IgD-negative memory B cell (primary cell): ENCODE measurements around the gene RDH11. TPM values are rescaled to one million over a fixed set of nuclear protein-coding genes. Genes with fewer than 3 reads are reported as not detected.

Source experiments
- H3K27ac Mint-ChIP-seq, 3 donors: one replicate each; pipeline ENCODE4 v1.8.0; 2020 to 2022; ENCODE audit warnings: mild to moderate bottlenecking in 3 of 3, mixed read lengths in 3 of 3, moderate library complexity in 1 of 3
- H3K27me3 Mint-ChIP-seq: one replicate; pipeline ENCODE4 v1.8.0; 2021; ENCODE audit warnings: mixed read lengths
- H3K36me3 Mint-ChIP-seq: one replicate; pipeline ENCODE4 v1.8.0; 2020; ENCODE audit warnings: mild to moderate bottlenecking, mixed read lengths
- H3K4me1 Mint-ChIP-seq, 3 donors: one replicate each; pipeline ENCODE4 v1.8.0; 2020 to 2022; ENCODE audit warnings: mixed read lengths in 3 of 3, mild to moderate bottlenecking in 1 of 3
- H3K4me3 Mint-ChIP-seq, 4 donors: one replicate each; pipeline ENCODE4 v1.8.0; 2020 to 2022; ENCODE audit warnings: mild to moderate bottlenecking in 4 of 4, mixed read lengths in 4 of 4, moderate library complexity in 3 of 4
- H3K9me3 Mint-ChIP-seq, 3 donors: one replicate each; pipeline ENCODE4 v1.8.0; 2020 to 2021; ENCODE audit warnings: mixed read lengths in 3 of 3, mild to moderate bottlenecking in 1 of 3
- polyA plus RNA-seq: library from polyadenylated mRNA; unstranded; fragments of 300-500 nt; fragmentation: Illumina TruSeq; gene quantifications from one replicate; pipeline ENCODE4 v1.2.3, GENCODE V29; 2021

Gene RDH11
- polyA plus RNA-seq, 1 donor from 2014 or later, result 58.5 TPM

- peaks cover 5 to 22% (median 18%) of the 10 kb centered on the region in 3 donors for H3K4me1 Mint-ChIP-seq
- H3K4me3 Mint-ChIP-seq, result no peak overlapping the region
- no peaks in the 10 kb centered on the region for H3K9me3 Mint-ChIP-seq
- H3K27me3 Mint-ChIP-seq, result no peaks in the 10 kb centered on the region
- no peak overlapping the region for H3K27ac Mint-ChIP-seq
- H3K36me3 Mint-ChIP-seq, result peaks cover 1% of the 10 kb centered on the region
These were observed 15.4 kb downstream of the RDH11 start for GRCh38 chr14:67680121-67680602.

DNA sequence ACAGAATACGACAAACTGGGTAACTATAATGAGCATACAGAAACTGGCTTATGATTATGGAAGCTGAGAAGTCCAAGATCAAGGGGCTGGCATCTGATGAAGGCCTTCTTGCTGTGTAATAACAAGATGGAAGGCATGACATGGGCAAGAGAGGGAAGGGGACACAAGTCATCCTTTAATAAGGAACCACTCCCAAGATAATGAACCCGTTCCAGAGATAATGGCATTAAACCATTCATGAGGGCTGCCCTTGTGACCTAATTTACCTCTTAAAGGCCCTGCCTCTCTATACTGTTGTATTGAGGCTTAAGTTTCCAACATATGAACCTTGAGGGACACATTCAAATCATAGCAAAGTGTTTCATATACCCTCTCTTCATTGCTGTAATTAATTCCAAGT is 16.6 kb downstream of the RDH11 start:
- H3K27ac Mint-ChIP-seq, result no peak overlapping the region
- no peak overlapping the region for H3K4me3 Mint-ChIP-seq
- peaks cover 1% of the 10 kb centered on the region for H3K36me3 Mint-ChIP-seq
- no peaks in the 10 kb centered on the region for H3K9me3 Mint-ChIP-seq
- H3K27me3 Mint-ChIP-seq, result no peaks in the 10 kb centered on the region
- H3K4me1 Mint-ChIP-seq, result peaks cover 5 to 21% (median 17%) of the 10 kb centered on the region in 3 donors

GRCh38 chr14:67675219-67675582 is 20.4 kb downstream of the RDH11 start:
- no peaks in the 10 kb centered on the region for H3K36me3 Mint-ChIP-seq
- no peaks in the 10 kb centered on the region for H3K27me3 Mint-ChIP-seq
- peak overlapping the region; percentile 66 to 94 (median 92) for H3K27ac Mint-ChIP-seq
- peaks cover 21 to 28% (median 26%) of the 10 kb centered on the region in 3 donors for H3K4me1 Mint-ChIP-seq
- peak overlapping the region; percentile 85 to 96 (median 90) for H3K4me3 Mint-ChIP-seq
- no peaks in the 10 kb centered on the region for H3K9me3 Mint-ChIP-seq

GRCh38 chr14:67674480-67675218 is 20.9 kb downstream of the RDH11 start, which contains the start of gene VTI1B:
Gene VTI1B (minus strand): TSS chr14:67674632. CDS start chr14:67674489, 143 bp downstream.
- H3K27me3 Mint-ChIP-seq, result no peaks in the 10 kb centered on the region
- peak within 1 kb of the TSS; percentile 66 to 94 (median 92) for H3K27ac Mint-ChIP-seq
- H3K36me3 Mint-ChIP-seq, result no peaks in the 10 kb centered on the region
- peak within 1 kb of the TSS; percentile 85 to 97 (median 92) for H3K4me3 Mint-ChIP-seq
- H3K4me1 Mint-ChIP-seq, result peaks cover 21 to 31% (median 29%) of the 10 kb centered on the region in 3 donors
- no peaks in the 10 kb centered on the region for H3K9me3 Mint-ChIP-seq

- Mint-ChIP-seq H3K9me3 (no peaks in the 10 kb centered on the region), H3K36me3 (no peaks in the 10 kb centered on the region), H3K4me3 (peak overlapping the region; percentile 85 to 97 (median 92)), H3K4me1 (peaks cover 26 to 37% (median 32%) of the 10 kb centered on the region in 3 donors), H3K27me3 (no peaks in the 10 kb centered on the region), H3K27ac (peak overlapping the region; percentile 66 to 94 (median 92))
These were observed 21.5 kb downstream of the RDH11 start for GRCh38 chr14:67674139-67674479.

GRCh38 chr14:67673451-67673850 is 22.1 kb downstream of the RDH11 start:
- Mint-ChIP-seq H3K27ac (peak overlapping the region in 1 of 3 donors; percentile 66), H3K4me1 (peaks cover 30 to 43% (median 39%) of the 10 kb centered on the region in 3 donors), H3K36me3 (no peaks in the 10 kb centered on the region), H3K27me3 (no peaks in the 10 kb centered on the region), H3K9me3 (no peaks in the 10 kb centered on the region), H3K4me3 (peak overlapping the region; percentile 85 to 97 (median 92))

GRCh38 chr14:67668559-67668958 is 27.0 kb downstream of the RDH11 start:
- peaks cover 34 to 61% (median 47%) of the 10 kb centered on the region in 3 donors for H3K4me1 Mint-ChIP-seq
- H3K4me3 Mint-ChIP-seq, result peak overlapping the region in 2 of 4 donors; percentile 53 to 74
- peak overlapping the region in 1 of 3 donors; percentile 56 for H3K27ac Mint-ChIP-seq
- H3K36me3 Mint-ChIP-seq, result no peaks in the 10 kb centered on the region
- H3K9me3 Mint-ChIP-seq, result no peaks in the 10 kb centered on the region
- no peaks in the 10 kb centered on the region for H3K27me3 Mint-ChIP-seq

- H3K27me3 Mint-ChIP-seq, result no peaks in the 10 kb centered on the region
- H3K36me3 Mint-ChIP-seq, result no peaks in the 10 kb centered on the region
- peak overlapping the region; percentile 12 to 88 (median 62) for H3K27ac Mint-ChIP-seq
- peaks cover 27 to 50% (median 39%) of the 10 kb centered on the region in 3 donors for H3K4me1 Mint-ChIP-seq
- peak overlapping the region in 3 of 4 donors; percentile 31 to 34 (median 34) for H3K4me3 Mint-ChIP-seq
- H3K9me3 Mint-ChIP-seq, result no peaks in the 10 kb centered on the region
These were observed 28.7 kb downstream of the RDH11 start for GRCh38 chr14:67666750-67667449.

- H3K36me3 Mint-ChIP-seq, result no peaks in the 10 kb centered on the region
- H3K4me3 Mint-ChIP-seq, result no peak overlapping the region
- H3K27me3 Mint-ChIP-seq, result no peaks in the 10 kb centered on the region
- H3K4me1 Mint-ChIP-seq, result peaks cover 19 to 49% (median 38%) of the 10 kb centered on the region in 3 donors
- no peaks in the 10 kb centered on the region for H3K9me3 Mint-ChIP-seq
- peak overlapping the region in 2 of 3 donors; percentile 12 to 62 for H3K27ac Mint-ChIP-seq
These were observed 29.7 kb downstream of the RDH11 start for GRCh38 chr14:67665868-67666267.

DNA sequence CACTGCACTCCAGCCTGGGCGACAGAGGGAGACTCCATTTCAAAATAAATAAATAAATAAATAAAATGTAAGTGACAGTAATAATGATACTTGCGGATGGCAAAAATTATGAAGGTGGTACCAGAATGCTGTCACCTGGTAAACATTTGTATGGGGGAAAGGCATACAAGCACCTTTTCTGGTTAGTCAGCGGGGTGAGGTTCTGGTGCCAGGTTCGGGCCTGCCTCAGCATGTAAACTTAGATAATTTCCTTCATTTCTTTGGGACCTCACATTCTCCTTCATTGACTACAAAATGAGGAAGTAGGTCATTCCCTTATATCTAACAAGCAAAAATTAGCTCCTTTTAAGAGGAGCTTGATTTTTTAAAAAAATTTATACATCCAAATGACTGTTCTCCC is 31.9 kb downstream of the RDH11 start:
- Mint-ChIP-seq H3K27me3 (no peaks in the 10 kb centered on the region), H3K4me3 (no peak overlapping the region), H3K9me3 (no peaks in the 10 kb centered on the region), H3K4me1 (peaks cover 11 to 36% (median 23%) of the 10 kb centered on the region in 3 donors), H3K27ac (no peak overlapping the region), H3K36me3 (no peaks in the 10 kb centered on the region)

DNA sequence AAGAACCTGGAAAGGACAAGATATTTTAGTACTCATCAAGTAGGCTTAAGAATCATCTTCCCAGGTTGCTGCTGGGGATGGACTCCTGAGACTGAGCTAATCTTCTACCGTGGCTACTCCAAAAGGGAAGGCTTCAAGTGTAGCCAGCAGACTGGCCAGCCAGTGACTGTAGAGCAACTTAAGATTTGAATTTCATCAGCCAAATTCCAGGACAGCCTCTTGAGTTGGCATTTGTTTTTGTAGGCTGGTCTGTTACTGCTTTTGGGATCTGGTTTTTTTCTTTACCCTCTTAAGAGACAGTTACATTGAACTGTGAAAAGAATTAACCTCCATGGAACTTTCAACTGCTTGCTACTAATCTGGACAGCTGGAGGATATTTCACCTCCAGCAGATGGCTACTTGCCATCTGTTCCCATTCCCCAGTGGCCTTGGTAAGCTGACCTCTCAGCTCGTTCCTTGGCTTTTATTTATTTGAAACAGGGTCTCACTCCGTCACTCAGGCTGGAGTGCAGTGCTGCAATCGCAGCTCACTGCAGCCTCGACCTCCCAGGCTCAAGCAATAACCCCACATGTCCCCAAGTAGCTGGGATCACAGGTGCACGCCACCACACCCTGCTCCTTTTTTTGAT is 41.8 kb downstream of the RDH11 start:
- peaks cover 0 to 2% (median 0%) of the 10 kb centered on the region in 3 donors for H3K4me1 Mint-ChIP-seq
- no peaks in the 10 kb centered on the region for H3K9me3 Mint-ChIP-seq
- H3K4me3 Mint-ChIP-seq, result no peak overlapping the region
- peaks cover 7% of the 10 kb centered on the region for H3K36me3 Mint-ChIP-seq
- no peak overlapping the region for H3K27ac Mint-ChIP-seq
- no peaks in the 10 kb centered on the region for H3K27me3 Mint-ChIP-seq

GRCh38 chr14:67652189-67652588 is 43.4 kb downstream of the RDH11 start:
- no peaks in the 10 kb centered on the region for H3K27me3 Mint-ChIP-seq
- no peak overlapping the region for H3K4me3 Mint-ChIP-seq
- H3K9me3 Mint-ChIP-seq, result no peaks in the 10 kb centered on the region
- H3K27ac Mint-ChIP-seq, result no peak overlapping the region
- H3K36me3 Mint-ChIP-seq, result peaks cover 8% of the 10 kb centered on the region
- no peaks in the 10 kb centered on the region for H3K4me1 Mint-ChIP-seq

GRCh38 chr14:67650694-67651093 is 44.9 kb downstream of the RDH11 start:
- Mint-ChIP-seq H3K4me3 (no peak overlapping the region), H3K4me1 (no peaks in the 10 kb centered on the region), H3K9me3 (no peaks in the 10 kb centered on the region), H3K27ac (no peak overlapping the region), H3K36me3 (peaks cover 6% of the 10 kb centered on the region), H3K27me3 (no peaks in the 10 kb centered on the region)

- H3K27me3 Mint-ChIP-seq, result no peaks in the 10 kb centered on the region
- no peaks in the 10 kb centered on the region for H3K4me1 Mint-ChIP-seq
- no peak overlapping the region for H3K4me3 Mint-ChIP-seq
- no peaks in the 10 kb centered on the region for H3K9me3 Mint-ChIP-seq
- H3K27ac Mint-ChIP-seq, result no peak overlapping the region
- peaks cover 6% of the 10 kb centered on the region for H3K36me3 Mint-ChIP-seq
These were observed 45.4 kb downstream of the RDH11 start for GRCh38 chr14:67650151-67650550.

DNA sequence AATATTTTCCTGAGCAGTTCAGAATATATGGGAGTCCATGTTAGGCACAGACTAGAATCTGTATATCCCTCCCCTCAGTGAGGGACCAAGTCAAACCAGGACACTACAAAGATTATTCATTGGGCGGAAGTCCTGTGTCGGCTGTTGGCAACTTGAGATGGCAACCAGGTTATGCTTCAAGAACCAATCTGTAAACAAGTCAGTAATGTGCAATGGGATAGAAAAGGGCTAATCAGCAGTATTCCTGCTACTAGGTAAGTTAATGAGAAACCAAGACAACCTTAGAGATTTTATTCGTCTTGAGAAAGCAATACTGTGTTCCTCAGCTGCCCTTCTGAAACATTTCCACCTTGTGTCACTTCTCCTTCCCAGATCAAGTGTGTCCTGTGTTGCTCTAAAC is 49.4 kb downstream of the RDH11 start:
- Mint-ChIP-seq H3K27ac (no peak overlapping the region), H3K9me3 (no peaks in the 10 kb centered on the region), H3K4me1 (no peaks in the 10 kb centered on the region), H3K4me3 (no peak overlapping the region), H3K36me3 (peaks cover 2% of the 10 kb centered on the region), H3K27me3 (no peaks in the 10 kb centered on the region)
